SK-N-SH (cell line): ENCODE measurements around the gene BAIAP2.

Experiments used
- JUND ChIP-seq: IDR thresholded peaks from 2 replicates; pipeline ENCODE4 v1.4.0; 2012
- NFIC ChIP-seq: IDR thresholded peaks from 2 replicates; pipeline ENCODE4 v1.4.0; 2012; ENCODE audit warnings: borderline replicate concordance
- NRF1 ChIP-seq: IDR thresholded peaks from 2 replicates; pipeline ENCODE4 v1.6.1; 2012; ENCODE audit warnings: low read depth, mild to moderate bottlenecking, low read length
- POLR2AphosphoS5 ChIP-seq: IDR thresholded peaks from 2 replicates; pipeline ENCODE4 v1.6.1; 2012; ENCODE audit warnings: low read depth, low read length
- RAD21 ChIP-seq: IDR thresholded peaks from 2 replicates; pipeline ENCODE4 v1.6.1; 2012; ENCODE audit warnings: mild to moderate bottlenecking, low read length
- TCF12 ChIP-seq: IDR thresholded peaks from 2 replicates; pipeline ENCODE4 v1.4.0; 2012
- TF ChIP-seq, protein P1 (sequence below): fragments of 200-600 bp; sonication (generic); IDR thresholded peaks from 2 replicates; pipeline ENCODE4 v1.6.1; 2017; ENCODE audit warnings: antibody characterized with exemption, mild to moderate bottlenecking, moderate library complexity
- TF ChIP-seq, protein P2 (sequence below): IDR thresholded peaks from 2 replicates; pipeline ENCODE4; 2012
- TF ChIP-seq, protein P3 (sequence below): IDR thresholded peaks from 2 replicates; pipeline ENCODE4 v1.6.1; 2012; ENCODE audit warnings: mild to moderate bottlenecking, low read depth, low read length, moderate library complexity
- TF ChIP-seq, protein P4 (sequence below): IDR thresholded peaks from 2 replicates; pipeline ENCODE4 v1.4.0; 2012; ENCODE audit warnings: low read depth, borderline replicate concordance

DNA sequence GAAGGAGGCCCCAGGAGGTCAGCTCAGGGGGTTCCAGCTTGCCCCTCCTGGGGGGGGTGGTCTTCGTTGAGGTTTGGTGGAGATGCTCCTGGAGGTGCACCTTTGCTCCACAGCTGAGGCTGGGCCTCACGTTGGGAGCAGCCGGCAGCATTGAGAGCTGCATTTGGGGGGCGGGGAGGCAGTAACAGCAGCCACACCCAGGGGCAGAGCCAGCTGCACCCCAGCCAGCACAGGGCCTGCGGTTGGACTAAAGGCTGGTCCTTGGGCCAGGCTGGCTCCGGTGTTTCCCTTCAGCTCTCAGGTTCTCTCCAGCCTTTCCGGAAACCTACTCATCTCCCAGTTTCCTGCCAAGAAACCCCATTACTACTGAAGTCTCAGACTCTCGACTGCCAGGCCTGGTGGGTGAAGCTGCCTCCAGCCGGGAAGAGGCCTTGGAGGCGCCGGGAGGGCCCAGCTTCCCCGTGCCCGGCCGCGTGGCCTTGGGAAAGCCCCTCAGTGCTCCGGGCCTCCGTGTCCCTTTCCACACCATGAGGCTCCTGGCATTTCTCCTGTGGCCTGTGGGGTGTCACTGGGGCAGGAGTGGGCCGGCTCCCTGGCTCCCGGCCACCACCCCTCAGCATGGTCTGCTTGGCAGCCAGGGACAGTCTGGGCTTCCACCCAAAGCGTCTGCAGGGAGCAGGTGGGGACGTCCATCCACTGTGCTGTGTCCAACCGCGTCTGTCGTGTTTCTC, 14.0 kb upstream of the BAIAP2 start:
- TF ChIP-seq, protein P1, sequence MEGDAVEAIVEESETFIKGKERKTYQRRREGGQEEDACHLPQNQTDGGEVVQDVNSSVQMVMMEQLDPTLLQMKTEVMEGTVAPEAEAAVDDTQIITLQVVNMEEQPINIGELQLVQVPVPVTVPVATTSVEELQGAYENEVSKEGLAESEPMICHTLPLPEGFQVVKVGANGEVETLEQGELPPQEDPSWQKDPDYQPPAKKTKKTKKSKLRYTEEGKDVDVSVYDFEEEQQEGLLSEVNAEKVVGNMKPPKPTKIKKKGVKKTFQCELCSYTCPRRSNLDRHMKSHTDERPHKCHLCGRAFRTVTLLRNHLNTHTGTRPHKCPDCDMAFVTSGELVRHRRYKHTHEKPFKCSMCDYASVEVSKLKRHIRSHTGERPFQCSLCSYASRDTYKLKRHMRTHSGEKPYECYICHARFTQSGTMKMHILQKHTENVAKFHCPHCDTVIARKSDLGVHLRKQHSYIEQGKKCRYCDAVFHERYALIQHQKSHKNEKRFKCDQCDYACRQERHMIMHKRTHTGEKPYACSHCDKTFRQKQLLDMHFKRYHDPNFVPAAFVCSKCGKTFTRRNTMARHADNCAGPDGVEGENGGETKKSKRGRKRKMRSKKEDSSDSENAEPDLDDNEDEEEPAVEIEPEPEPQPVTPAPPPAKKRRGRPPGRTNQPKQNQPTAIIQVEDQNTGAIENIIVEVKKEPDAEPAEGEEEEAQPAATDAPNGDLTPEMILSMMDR: no peak
- TF ChIP-seq, protein P2, sequence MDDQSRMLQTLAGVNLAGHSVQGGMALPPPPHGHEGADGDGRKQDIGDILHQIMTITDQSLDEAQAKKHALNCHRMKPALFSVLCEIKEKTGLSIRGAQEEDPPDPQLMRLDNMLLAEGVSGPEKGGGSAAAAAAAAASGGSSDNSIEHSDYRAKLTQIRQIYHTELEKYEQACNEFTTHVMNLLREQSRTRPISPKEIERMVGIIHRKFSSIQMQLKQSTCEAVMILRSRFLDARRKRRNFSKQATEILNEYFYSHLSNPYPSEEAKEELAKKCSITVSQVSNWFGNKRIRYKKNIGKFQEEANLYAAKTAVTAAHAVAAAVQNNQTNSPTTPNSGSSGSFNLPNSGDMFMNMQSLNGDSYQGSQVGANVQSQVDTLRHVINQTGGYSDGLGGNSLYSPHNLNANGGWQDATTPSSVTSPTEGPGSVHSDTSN: no peak
- TF ChIP-seq, protein P3, sequence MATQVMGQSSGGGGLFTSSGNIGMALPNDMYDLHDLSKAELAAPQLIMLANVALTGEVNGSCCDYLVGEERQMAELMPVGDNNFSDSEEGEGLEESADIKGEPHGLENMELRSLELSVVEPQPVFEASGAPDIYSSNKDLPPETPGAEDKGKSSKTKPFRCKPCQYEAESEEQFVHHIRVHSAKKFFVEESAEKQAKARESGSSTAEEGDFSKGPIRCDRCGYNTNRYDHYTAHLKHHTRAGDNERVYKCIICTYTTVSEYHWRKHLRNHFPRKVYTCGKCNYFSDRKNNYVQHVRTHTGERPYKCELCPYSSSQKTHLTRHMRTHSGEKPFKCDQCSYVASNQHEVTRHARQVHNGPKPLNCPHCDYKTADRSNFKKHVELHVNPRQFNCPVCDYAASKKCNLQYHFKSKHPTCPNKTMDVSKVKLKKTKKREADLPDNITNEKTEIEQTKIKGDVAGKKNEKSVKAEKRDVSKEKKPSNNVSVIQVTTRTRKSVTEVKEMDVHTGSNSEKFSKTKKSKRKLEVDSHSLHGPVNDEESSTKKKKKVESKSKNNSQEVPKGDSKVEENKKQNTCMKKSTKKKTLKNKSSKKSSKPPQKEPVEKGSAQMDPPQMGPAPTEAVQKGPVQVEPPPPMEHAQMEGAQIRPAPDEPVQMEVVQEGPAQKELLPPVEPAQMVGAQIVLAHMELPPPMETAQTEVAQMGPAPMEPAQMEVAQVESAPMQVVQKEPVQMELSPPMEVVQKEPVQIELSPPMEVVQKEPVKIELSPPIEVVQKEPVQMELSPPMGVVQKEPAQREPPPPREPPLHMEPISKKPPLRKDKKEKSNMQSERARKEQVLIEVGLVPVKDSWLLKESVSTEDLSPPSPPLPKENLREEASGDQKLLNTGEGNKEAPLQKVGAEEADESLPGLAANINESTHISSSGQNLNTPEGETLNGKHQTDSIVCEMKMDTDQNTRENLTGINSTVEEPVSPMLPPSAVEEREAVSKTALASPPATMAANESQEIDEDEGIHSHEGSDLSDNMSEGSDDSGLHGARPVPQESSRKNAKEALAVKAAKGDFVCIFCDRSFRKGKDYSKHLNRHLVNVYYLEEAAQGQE: no peak
- TF ChIP-seq NRF1: no peak
- TF ChIP-seq RAD21: no peak
- no peak for TF ChIP-seq TCF12
- TF ChIP-seq, protein P4, sequence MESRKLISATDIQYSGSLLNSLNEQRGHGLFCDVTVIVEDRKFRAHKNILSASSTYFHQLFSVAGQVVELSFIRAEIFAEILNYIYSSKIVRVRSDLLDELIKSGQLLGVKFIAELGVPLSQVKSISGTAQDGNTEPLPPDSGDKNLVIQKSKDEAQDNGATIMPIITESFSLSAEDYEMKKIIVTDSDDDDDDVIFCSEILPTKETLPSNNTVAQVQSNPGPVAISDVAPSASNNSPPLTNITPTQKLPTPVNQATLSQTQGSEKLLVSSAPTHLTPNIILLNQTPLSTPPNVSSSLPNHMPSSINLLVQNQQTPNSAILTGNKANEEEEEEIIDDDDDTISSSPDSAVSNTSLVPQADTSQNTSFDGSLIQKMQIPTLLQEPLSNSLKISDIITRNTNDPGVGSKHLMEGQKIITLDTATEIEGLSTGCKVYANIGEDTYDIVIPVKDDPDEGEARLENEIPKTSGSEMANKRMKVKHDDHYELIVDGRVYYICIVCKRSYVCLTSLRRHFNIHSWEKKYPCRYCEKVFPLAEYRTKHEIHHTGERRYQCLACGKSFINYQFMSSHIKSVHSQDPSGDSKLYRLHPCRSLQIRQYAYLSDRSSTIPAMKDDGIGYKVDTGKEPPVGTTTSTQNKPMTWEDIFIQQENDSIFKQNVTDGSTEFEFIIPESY: no peak
- no peak for TF ChIP-seq POLR2AphosphoS5
- TF ChIP-seq NFIC: no peak
- TF ChIP-seq JUND: no peak
